CD14-positive monocyte (primary cell): ENCODE data around the gene EPAS1. TPM values are rescaled to one million over a fixed set of nuclear protein-coding genes. Genes with fewer than 3 reads are reported as not detected.
"Not testable (repeated sequence)": the region's sequence is repeated elsewhere in the genome, so short reads cannot be mapped to it uniquely, and the experiment has no call there.

ENCODE experiments used
- DNase-seq, 3 donors: peaks; one replicate each; pipeline ENCODE4 v3.0.0-alpha.2; 2011 to 2022
- H2AFZ ChIP-seq: 2 replicates; pipeline ENCODE4 v1.6.0; 2012; ENCODE audit warnings: mild to moderate bottlenecking, low read depth, low read length, inconsistent platforms; ENCODE audit not compliant: insufficient read depth, poor library complexity, severe bottlenecking
- H3K27ac ChIP-seq, 2 donors: 1 replicate in 1 of 2; 2 replicates in 1 of 2; pipeline ENCODE4 v1.5.1; 2012 to 2013; ENCODE audit warnings: low read length in 2 of 2, control low read depth in 1 of 2, inconsistent platforms in 1 of 2, low read depth in 1 of 2, mild to moderate bottlenecking in 1 of 2
- H3K27me3 ChIP-seq, 2 donors: one replicate each; pipeline versions ENCODE4 v1.6.0 to v1.6.1; 2011 to 2013; ENCODE audit warnings: low read length in 2 of 2; ENCODE audit not compliant: control insufficient read depth in 2 of 2, insufficient read depth in 2 of 2
- H3K36me3 ChIP-seq, 2 donors: replicated peaks in 1 of 2; 1 replicate in 1 of 2; 2 replicates in 1 of 2; pipeline versions ENCODE4 v1.5.1 to v1.6.1; 2012 to 2013; ENCODE audit warnings: low read length in 2 of 2, control low read depth in 1 of 2, inconsistent platforms in 1 of 2, mild to moderate bottlenecking in 1 of 2; ENCODE audit not compliant: insufficient read depth in 2 of 2, control insufficient read depth in 1 of 2
- H3K4me1 ChIP-seq, 2 donors: 1 replicate in 1 of 2; 2 replicates in 1 of 2; pipeline versions ENCODE4 v1.5.1 to v1.6.1; 2012 to 2013; ENCODE audit warnings: low read length in 2 of 2, control low read depth in 1 of 2, inconsistent platforms in 1 of 2, mild to moderate bottlenecking in 1 of 2, moderate library complexity in 1 of 2; ENCODE audit not compliant: insufficient read depth in 2 of 2, control insufficient read depth in 1 of 2
- H3K4me2 ChIP-seq: replicated peaks from 2 replicates; pipeline ENCODE3; 2012; ENCODE audit warnings: low read length, moderate library complexity, mild to moderate bottlenecking; ENCODE audit not compliant: poor library complexity, severe bottlenecking; ENCODE audit errors: extremely low read depth
- H3K4me3 ChIP-seq, 3 experiments: fragments of 200-600 bp in 1 of 3; sonication (generic) in 1 of 3; replicated peaks in 1 of 3; 1 replicate in 2 of 3; 2 replicates in 1 of 3; pipeline ENCODE4 v1.5.1; 2011 to 2013; ENCODE audit warnings: low read length in 3 of 3, mild to moderate bottlenecking in 3 of 3, control low read depth in 2 of 3, low read depth in 2 of 3, inconsistent platforms in 1 of 3, moderate library complexity in 1 of 3
- H3K79me2 ChIP-seq: 2 replicates; pipeline ENCODE4 v1.6.0; 2012; ENCODE audit warnings: mild to moderate bottlenecking, control low read depth, inconsistent platforms, low read length, moderate library complexity; ENCODE audit not compliant: insufficient read depth
- H3K9ac ChIP-seq: 2 replicates; pipeline ENCODE4 v1.6.0; 2017; ENCODE audit warnings: low read length, mild to moderate bottlenecking; ENCODE audit not compliant: insufficient read depth, poor library complexity, severe bottlenecking
- H3K9me3 ChIP-seq, 2 donors: replicated peaks in 1 of 2; 1 replicate in 1 of 2; 2 replicates in 1 of 2; pipeline versions ENCODE4 v1.5.1 to v1.6.1; 2012 to 2013; ENCODE audit warnings: low read length in 2 of 2, control low read depth in 1 of 2; ENCODE audit not compliant: control insufficient read depth in 1 of 2, insufficient read depth in 1 of 2
- H4K20me1 ChIP-seq: 2 replicates; pipeline ENCODE4 v1.6.0; 2012; ENCODE audit warnings: mild to moderate bottlenecking, low read length, control low read depth, moderate library complexity; ENCODE audit not compliant: insufficient read depth
- H3K27ac Mint-ChIP-seq, 7 donors: one replicate each; pipeline ENCODE4 v1.8.0; 2020; ENCODE audit warnings: mild to moderate bottlenecking in 7 of 7, mixed read lengths in 7 of 7, moderate library complexity in 6 of 7, inconsistent platforms in 2 of 7
- H3K27me3 Mint-ChIP-seq, 3 donors: one replicate each; pipeline ENCODE4 v1.8.0; 2021 to 2022; ENCODE audit warnings: low read depth in 3 of 3, mild to moderate bottlenecking in 3 of 3, mixed read lengths in 3 of 3, moderate library complexity in 3 of 3, inconsistent platforms in 1 of 3
- H3K36me3 Mint-ChIP-seq, 2 donors: one replicate each; pipeline ENCODE4 v1.8.0; 2020; ENCODE audit warnings: mixed read lengths in 2 of 2, inconsistent platforms in 1 of 2, mild to moderate bottlenecking in 1 of 2
- H3K4me1 Mint-ChIP-seq: one replicate; pipeline ENCODE4 v1.8.0; 2020; ENCODE audit warnings: mild to moderate bottlenecking, mixed read lengths
- H3K4me3 Mint-ChIP-seq, 2 donors: one replicate each; pipeline ENCODE4 v1.8.0; 2020; ENCODE audit warnings: mild to moderate bottlenecking in 2 of 2, mixed read lengths in 2 of 2, moderate library complexity in 1 of 2
- H3K9me3 Mint-ChIP-seq, 7 donors: one replicate each; pipeline ENCODE4 v1.8.0; 2020 to 2022; ENCODE audit warnings: mixed read lengths in 7 of 7, mild to moderate bottlenecking in 6 of 7, moderate library complexity in 6 of 7, inconsistent platforms in 2 of 7
- CTCF ChIP-seq: fragments of 200-600 bp; IDR thresholded peaks from one replicate; pipeline ENCODE4 v1.8.0; 2022; ENCODE audit warnings: antibody characterized with exemption, mild to moderate bottlenecking
- WGBS: methylation state at CpG from one replicate; pipeline ENCODE4 v1.1.5; 2013; ENCODE audit warnings: missing lambda C conversion rate; ENCODE audit not compliant: insufficient coverage; 5-methylcytosine and 5-hydroxymethylcytosine counted together
- intact Hi-C, 2 donors: fragments of 100-400 bp; cut with micrococcal nuclease; formaldehyde crosslinking; loops; one replicate each; pipeline versions ENCODE4 v1.15.0 to v1.15.1; 2023
- polyA plus RNA-seq, 3 donors: library from polyadenylated mRNA; depleted of rRNA in 1 of 3; unstranded in 2 of 3; stranded (reverse) in 1 of 3; fragments of 300-500 nt in 2 of 3; fragments of >200 nt in 1 of 3; fragmentation: Illumina TruSeq in 2 of 3; gene quantifications; 1 replicate in 2 of 3; 2 replicates in 1 of 3; pipeline ENCODE4 v1.2.3, GENCODE V29; 2012 to 2021

EPAS1 gene
- polyA plus RNA-seq, 3 donors, result 0.11 to 1.0 (median 0.88) TPM

GRCh38 chr2:46393865-46394264 lies 96.7 kb downstream of the EPAS1 start:
- Mint-ChIP-seq H3K36me3 (peaks cover 0 to 3% of the 10 kb centered on the region in 2 donors), H3K9me3 (peaks cover 0 to 2% (median 0%) of the 10 kb centered on the region in 7 donors), H3K27ac (no peak overlapping the region), H3K4me3 (no peak overlapping the region), H3K27me3 (peaks cover 2 to 7% (median 3%) of the 10 kb centered on the region in 3 donors), H3K4me1 (peaks cover 25% of the 10 kb centered on the region)
- TF ChIP-seq CTCF, result no peak
- no peaks in the 10 kb centered on the region for H3K79me2 ChIP-seq
- no CpG with 5 or more reads among the region's 3 CpGs for WGBS
- no peak overlapping the region for H3K9ac ChIP-seq
- H3K4me2 ChIP-seq, result no peak overlapping the region
- no peaks in the 10 kb centered on the region for H3K9me3 ChIP-seq
- H3K27ac ChIP-seq, result no peak overlapping the region
- intact Hi-C loops, result no loop called here
- H3K27me3 ChIP-seq, result no peaks in the 10 kb centered on the region
- no peak for DNase-seq
- H3K4me1 ChIP-seq, result peaks cover 12 to 20% of the 10 kb centered on the region in 2 donors
- H2AFZ ChIP-seq, result no peak overlapping the region
- no peak overlapping the region for H3K4me3 ChIP-seq
- H3K36me3 ChIP-seq, result no peaks in the 10 kb centered on the region
- H4K20me1 ChIP-seq, result no peaks in the 10 kb centered on the region

- H3K36me3 ChIP-seq, result no peaks in the 10 kb centered on the region
- 27% methylated on average over 3 of the region's 9 CpGs for WGBS
These were observed 97.7 kb downstream of the EPAS1 start for GRCh38 chr2:46394649-46395510.

GRCh38 chr2:46395730-46396129 lies 98.5 kb downstream of the EPAS1 start:
- H3K4me3 Mint-ChIP-seq, intact Hi-C loops, H3K9me3 ChIP-seq, H4K20me1 ChIP-seq, H3K36me3 Mint-ChIP-seq, H3K36me3 ChIP-seq, H3K79me2 ChIP-seq, H3K4me2 ChIP-seq, H3K4me3 ChIP-seq, H3K9ac ChIP-seq, H3K27me3 Mint-ChIP-seq, H3K27me3 ChIP-seq, H2AFZ ChIP-seq, DNase-seq, H3K27ac ChIP-seq, H3K9me3 Mint-ChIP-seq, H3K27ac Mint-ChIP-seq: not testable (repeated sequence)
- WGBS, result 100% methylated on average over 1 of the region's 1 CpG
- H3K4me1 ChIP-seq, result peaks cover 4 to 11% of the 10 kb centered on the region in 2 donors
- H3K4me1 Mint-ChIP-seq, result peaks cover 12% of the 10 kb centered on the region

More at GRCh38 chr2:46394649-46395510, 97.7 kb downstream of the EPAS1 start:
- no peak overlapping the region for H3K27ac ChIP-seq
- H3K27me3 Mint-ChIP-seq, result peaks cover 2 to 4% (median 3%) of the 10 kb centered on the region in 3 donors
- intact Hi-C loops, result no loop called here
- peak overlapping the region; percentile 47 for H2AFZ ChIP-seq
- no peaks in the 10 kb centered on the region for H3K36me3 Mint-ChIP-seq
- H3K9ac ChIP-seq, result no peak overlapping the region
- peak overlapping the region in 1 of 2 donors; percentile 23 for H3K4me3 Mint-ChIP-seq
- H3K4me1 Mint-ChIP-seq, result peaks cover 16% of the 10 kb centered on the region
- H3K9me3 Mint-ChIP-seq, result peaks cover 0 to 2% (median 0%) of the 10 kb centered on the region in 7 donors
- no peaks in the 10 kb centered on the region for H3K79me2 ChIP-seq
- no peaks in the 10 kb centered on the region for H3K27me3 ChIP-seq
- H3K9me3 ChIP-seq, result no peaks in the 10 kb centered on the region
- H3K27ac Mint-ChIP-seq, result peak overlapping the region in 1 of 7 donors; percentile 37
- peaks cover 4 to 11% of the 10 kb centered on the region in 2 donors for H3K4me1 ChIP-seq
- H4K20me1 ChIP-seq, result no peaks in the 10 kb centered on the region
- no peak overlapping the region for H3K4me2 ChIP-seq
- no peak for TF ChIP-seq CTCF
- DNase-seq, result no peak
- no peak overlapping the region for H3K4me3 ChIP-seq
